ENCODE measurements around the gene LETM1. TPM values are rescaled to one million over a fixed set of nuclear protein-coding genes. Genes with fewer than 3 reads are reported as not detected.

LETM1 gene
- total RNA-seq, 1 donor from 2014 or later, result 64.3 TPM

- no peaks in the 10 kb centered on the region for H3K36me3 Mint-ChIP-seq
- TF ChIP-seq CTCF (conservative IDR thresholded peaks at IDR 0.05), result no peak
- H3K9me3 Mint-ChIP-seq, result no peaks in the 10 kb centered on the region
- DNase-seq (ENCODE audit: extremely low spot score, unreplicated experiment), result no peak
- no peaks in the 10 kb centered on the region for H3K27me3 Mint-ChIP-seq
- H3K27ac Mint-ChIP-seq, result no peak overlapping the region
- H3K4me3 Mint-ChIP-seq, result no peak overlapping the region
- H3K4me1 Mint-ChIP-seq (ENCODE audit: unreplicated experiment), result no peaks in the 10 kb centered on the region
These were observed 13.5 kb downstream of the LETM1 start for GRCh38 chr4:1842339-1842895.

GRCh38 chr4:1841887-1842210 lies 14.1 kb downstream of the LETM1 start:
- H3K36me3 Mint-ChIP-seq, result no peaks in the 10 kb centered on the region
- H3K4me1 Mint-ChIP-seq (ENCODE audit: unreplicated experiment), result no peaks in the 10 kb centered on the region
- DNase-seq (ENCODE audit: extremely low spot score, unreplicated experiment), result no peak
- H3K4me3 Mint-ChIP-seq, result no peak overlapping the region
- H3K27me3 Mint-ChIP-seq, result no peaks in the 10 kb centered on the region
- no peaks in the 10 kb centered on the region for H3K9me3 Mint-ChIP-seq
- no peak for TF ChIP-seq CTCF (conservative IDR thresholded peaks at IDR 0.05)
- no peak overlapping the region for H3K27ac Mint-ChIP-seq

- no peaks in the 10 kb centered on the region for H3K27me3 Mint-ChIP-seq
- H3K36me3 Mint-ChIP-seq, result peaks cover under 1% of the 10 kb centered on the region
- H3K27ac Mint-ChIP-seq, result no peak overlapping the region
- no peak for TF ChIP-seq CTCF (conservative IDR thresholded peaks at IDR 0.05)
- no peak for DNase-seq (ENCODE audit: extremely low spot score, unreplicated experiment)
- no peaks in the 10 kb centered on the region for H3K4me1 Mint-ChIP-seq (ENCODE audit: unreplicated experiment)
- H3K4me3 Mint-ChIP-seq, result no peak overlapping the region
- H3K9me3 Mint-ChIP-seq, result no peaks in the 10 kb centered on the region
These were observed 14.6 kb downstream of the LETM1 start for GRCh38 chr4:1841201-1841886.

GRCh38 chr4:1839282-1839681 lies 16.7 kb downstream of the LETM1 start:
- Mint-ChIP-seq H3K36me3 (peaks cover 4% of the 10 kb centered on the region), H3K27ac (peak overlapping the region; percentile 3), H3K4me1 (ENCODE audit: unreplicated experiment) (no peaks in the 10 kb centered on the region), H3K27me3 (no peaks in the 10 kb centered on the region), H3K4me3 (no peak overlapping the region), H3K9me3 (no peaks in the 10 kb centered on the region)
- no peak for DNase-seq (ENCODE audit: extremely low spot score, unreplicated experiment)
- no peak for TF ChIP-seq CTCF (conservative IDR thresholded peaks at IDR 0.05)

DNA sequence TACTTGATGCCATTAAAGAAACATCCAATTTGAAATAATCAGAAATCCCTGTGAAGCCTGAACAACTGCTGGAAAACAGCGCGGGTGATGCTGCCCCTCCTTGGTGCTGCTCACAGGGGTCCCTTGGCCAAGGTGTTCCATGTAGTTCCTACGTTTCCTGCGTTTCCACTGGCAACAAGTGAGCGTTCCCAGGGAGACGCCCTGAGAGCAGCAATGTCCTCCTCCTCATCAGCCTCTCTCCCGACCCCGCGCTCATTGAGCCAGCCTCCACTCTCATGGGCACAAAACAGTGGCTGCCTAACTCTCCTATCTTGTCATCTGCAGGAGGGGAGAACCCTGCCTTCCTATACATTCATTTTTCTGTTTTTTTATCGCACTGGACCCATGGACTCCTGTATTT lies 18.9 kb downstream of the LETM1 start:
- H3K36me3 Mint-ChIP-seq, result peaks cover 4% of the 10 kb centered on the region
- DNase-seq (ENCODE audit: extremely low spot score, unreplicated experiment), result no peak
- no peaks in the 10 kb centered on the region for H3K9me3 Mint-ChIP-seq

More for the DNA sequence above, 18.9 kb downstream of the LETM1 start:
- no peaks in the 10 kb centered on the region for H3K27me3 Mint-ChIP-seq
- TF ChIP-seq CTCF (conservative IDR thresholded peaks at IDR 0.05), result no peak
- no peaks in the 10 kb centered on the region for H3K4me1 Mint-ChIP-seq (ENCODE audit: unreplicated experiment)
- H3K4me3 Mint-ChIP-seq, result no peak overlapping the region
- H3K27ac Mint-ChIP-seq, result no peak overlapping the region
